22Rv1 (cell line): ENCODE measurements around the gene NCK1.

Experiments used
- CTCF ChIP-seq: fragments of 450-650 bp; IDR thresholded peaks from 2 replicates; pipeline ENCODE4 v1.5.1; 2017; ENCODE audit warnings: mild to moderate bottlenecking
- ZFX ChIP-seq: fragments of 450-650 bp; IDR thresholded peaks from 2 replicates; pipeline ENCODE4 v1.6.1; 2017; ENCODE audit warnings: antibody characterized with exemption, borderline replicate concordance

GRCh38 chr3:136885357-136886213 lies 23.6 kb downstream of the NCK1 start:
- TF ChIP-seq CTCF (no peak), ZFX (no peak)
